GM04503 (cell line): ENCODE results near the gene TIMM29.
A peak's percentile ranks its signal among the peaks of the same experiment; 100 is the strongest.

ENCODE experiments used
- DNase-seq: peaks from one replicate; pipeline ENCODE4 v3.0.0-alpha.2; 2012; ENCODE audit warnings: low read depth

The TIMM29 gene

GRCh38 chr19:10928563-10929401, at the start of gene TIMM29, which contains the start of gene YIPF2:
TIMM29 (plus strand) TSS chr19:10928811; CDS start chr19:10928823, 12 bp downstream.
YIPF2 (minus strand) TSS chr19:10928639; CDS start chr19:10928410, 229 bp downstream.
- peak; percentile 88 for DNase-seq

- no peak for DNase-seq
Observed at GRCh38 chr19:10881403-10882107, 47.1 kb upstream of the TIMM29 start.

GRCh38 chr19:10882108-10882457, 46.5 kb upstream of the TIMM29 start:
- DNase-seq: no peak

DNA sequence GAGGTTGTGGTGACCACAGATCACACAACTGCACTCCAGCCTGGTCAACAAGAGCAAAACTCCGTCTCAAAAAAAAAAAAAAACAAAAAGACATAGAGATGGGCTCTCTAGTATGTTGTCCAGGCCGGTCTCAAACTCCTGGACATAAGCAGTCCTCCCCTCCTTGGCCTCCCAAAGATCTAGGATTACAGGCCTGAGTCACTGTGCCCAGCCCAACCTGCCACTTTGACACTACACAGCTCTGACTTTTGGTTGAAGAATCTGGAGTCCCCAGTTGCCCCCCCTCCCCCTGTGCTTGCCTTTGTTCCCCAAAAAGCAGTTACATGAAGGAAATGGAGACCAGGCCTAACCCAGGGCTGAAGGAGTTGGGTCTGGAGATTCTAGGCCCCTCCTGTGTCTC, 44.3 kb upstream of the TIMM29 start:
- no peak for DNase-seq

- no peak for DNase-seq
Observed at GRCh38 chr19:10885201-10886169, 43.1 kb upstream of the TIMM29 start.

- DNase-seq: no peak
Observed at GRCh38 chr19:10887616-10888367, 40.8 kb upstream of the TIMM29 start.

DNA sequence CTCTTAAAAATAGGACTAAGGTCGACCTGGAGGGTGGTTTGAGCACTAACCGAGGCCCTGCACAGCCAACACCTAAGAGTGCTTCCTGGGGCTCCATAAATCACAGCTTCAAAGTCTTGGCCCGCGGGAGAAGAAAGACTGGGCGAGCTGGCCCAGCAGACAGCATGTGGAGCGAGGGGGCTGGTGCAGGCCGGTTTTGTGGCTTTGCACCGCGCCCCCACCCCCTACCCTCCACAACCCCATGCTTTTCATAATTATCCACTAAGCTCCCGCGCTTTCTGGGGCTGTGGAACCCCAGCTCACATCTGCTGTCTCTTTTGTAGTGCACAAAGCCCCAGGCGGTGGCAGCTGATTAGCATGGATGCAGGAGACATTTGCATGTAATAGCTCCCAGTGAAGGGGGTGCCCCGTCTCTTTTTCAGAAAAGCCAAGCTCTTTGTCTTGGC, 40.2 kb upstream of the TIMM29 start:
- no peak for DNase-seq

DNA sequence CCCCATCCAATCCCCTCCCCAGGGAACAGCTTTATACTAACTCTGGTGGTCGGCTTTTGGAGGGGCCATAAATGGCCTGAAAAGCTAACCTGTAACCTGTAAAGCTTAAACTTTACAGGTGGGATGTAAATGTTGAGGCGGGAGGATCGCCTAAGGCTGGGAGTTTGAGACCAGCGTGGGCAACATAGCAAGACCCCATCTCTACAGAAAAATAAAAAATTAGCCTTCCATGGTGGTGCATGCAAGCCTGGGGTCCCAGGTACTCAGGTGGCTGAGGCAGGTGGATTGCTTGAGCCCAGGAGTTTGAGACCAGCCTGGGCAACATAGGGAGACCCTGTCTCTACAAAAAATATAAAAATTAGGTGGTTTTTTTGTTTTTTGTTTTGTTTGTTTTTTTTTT, 38.7 kb upstream of the TIMM29 start:
- DNase-seq: no peak

DNA sequence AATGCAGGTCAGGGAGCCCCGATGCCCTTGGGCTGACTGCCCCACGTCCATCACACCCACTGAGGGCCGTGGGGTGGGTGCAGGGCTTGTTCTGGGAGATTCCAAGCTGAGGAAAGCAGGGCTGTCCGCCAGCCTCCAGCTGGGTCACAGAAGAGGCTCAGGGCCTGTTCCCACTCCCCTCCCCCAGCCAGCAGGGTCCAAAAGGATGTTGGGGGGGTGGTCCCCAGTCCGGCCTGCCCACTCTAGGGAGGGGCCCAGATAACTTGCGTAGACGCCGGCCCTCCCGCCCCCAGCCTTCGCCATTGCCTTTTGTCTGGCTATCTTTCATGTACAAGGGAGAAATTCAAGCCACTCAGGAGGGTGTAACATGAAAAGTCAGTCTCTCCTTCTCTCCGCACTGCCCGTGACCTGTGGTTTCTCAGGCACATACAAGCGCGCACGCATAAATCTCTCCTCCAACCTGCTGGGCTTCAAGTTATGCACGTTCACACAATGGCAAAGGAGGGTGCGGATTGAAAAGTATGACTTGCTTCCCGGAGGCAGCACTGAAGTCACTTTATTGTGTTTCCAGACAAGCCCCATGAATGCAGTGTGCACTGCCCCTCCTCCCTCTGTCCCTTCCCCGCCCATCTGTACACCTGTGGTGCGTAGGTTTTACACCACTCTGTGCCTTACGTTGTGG, 37.1 kb upstream of the TIMM29 start:
- DNase-seq: no peak

GRCh38 chr19:10892256-10892655, 36.4 kb upstream of the TIMM29 start:
- DNase-seq: no peak

DNA sequence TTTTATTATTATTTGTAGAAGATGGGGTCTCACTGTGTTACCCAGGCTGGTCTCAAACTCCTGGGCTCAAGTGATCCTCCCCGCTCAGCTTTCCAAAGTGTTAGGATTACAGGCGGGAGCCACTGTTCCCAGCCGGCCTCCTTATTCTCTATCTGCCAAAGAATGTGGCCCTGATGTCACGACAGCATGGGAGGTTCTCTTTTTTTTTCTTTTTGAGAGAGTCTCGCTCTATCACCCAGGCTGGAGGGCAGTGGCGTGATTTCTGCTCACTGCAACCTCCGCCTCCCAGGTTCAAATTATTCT, 33.7 kb upstream of the TIMM29 start:
- DNase-seq: no peak

- no peak for DNase-seq
Observed at GRCh38 chr19:10895363-10895762, 33.2 kb upstream of the TIMM29 start.

DNA sequence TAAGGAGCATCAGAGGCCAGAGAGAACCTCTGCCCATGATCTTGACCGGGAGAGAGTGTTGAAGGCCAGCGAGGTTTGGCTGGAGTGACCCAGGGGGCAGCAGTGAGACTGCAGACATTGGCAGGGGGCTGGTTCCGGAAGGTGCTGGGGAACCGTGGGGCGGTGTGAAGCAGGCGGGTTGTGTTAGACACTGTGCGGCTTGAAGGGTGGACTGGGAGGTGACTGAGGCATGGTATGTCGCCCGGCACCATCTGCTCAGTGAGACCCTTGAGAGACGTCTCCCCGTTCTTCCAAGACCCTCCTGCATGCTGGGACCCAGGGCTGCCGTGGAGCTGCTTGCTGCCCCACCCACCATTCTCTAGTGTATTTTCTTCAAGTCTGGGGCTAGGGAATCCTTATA, 32.7 kb upstream of the TIMM29 start:
- DNase-seq: no peak

- DNase-seq: no peak
Observed at GRCh38 chr19:10896851-10897526, 31.6 kb upstream of the TIMM29 start.

GRCh38 chr19:10898633-10899032, 30.0 kb upstream of the TIMM29 start:
- DNase-seq: no peak

DNA sequence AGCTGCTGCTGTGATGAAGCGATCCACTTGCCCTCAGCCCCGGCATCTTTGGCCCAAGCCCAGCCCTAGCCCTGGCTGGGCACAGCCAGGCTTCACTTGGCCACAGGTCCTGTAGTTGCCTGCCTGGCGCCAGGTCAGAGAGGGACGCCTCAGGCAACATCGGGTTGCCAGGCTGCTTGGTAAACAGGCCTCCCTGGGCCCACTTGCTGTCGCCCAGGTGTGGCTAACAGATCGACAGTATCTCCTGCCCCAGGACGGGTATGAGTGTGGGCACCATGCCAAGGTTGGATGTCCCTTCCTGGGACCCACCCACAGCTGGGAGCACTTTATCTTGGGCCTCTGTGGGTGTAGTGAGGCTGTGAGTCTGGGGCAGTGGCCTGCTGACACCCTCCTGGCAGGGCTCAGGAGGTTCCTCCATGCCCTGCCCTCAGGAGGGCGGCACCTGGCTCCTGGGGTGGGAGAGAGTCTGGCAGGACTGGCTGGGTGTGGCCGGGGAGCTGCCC, 29.4 kb upstream of the TIMM29 start:
- DNase-seq: no peak

DNA sequence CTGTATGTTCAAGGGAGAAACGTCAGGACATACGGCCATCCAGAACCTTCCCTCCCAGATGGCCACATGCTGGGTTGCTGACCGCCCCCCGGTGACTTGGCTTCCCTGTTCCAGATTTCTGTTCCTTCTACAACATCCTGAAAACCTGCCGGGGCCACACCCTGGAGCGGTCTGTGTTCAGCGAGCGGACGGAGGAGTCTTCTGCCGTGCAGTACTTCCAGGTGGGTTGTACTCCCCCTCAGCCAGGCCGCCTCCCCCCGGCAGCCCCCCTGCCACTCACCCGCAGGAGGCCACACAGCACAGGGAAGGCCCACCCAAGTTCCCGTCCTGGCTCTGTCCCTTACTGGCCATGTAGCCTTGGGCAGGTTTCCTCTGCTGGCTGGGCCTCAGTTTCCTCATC, 20.7 kb upstream of the TIMM29 start:
- DNase-seq: no peak

GRCh38 chr19:10908380-10908960, 20.1 kb upstream of the TIMM29 start:
- DNase-seq: no peak

GRCh38 chr19:10911579-10912363, 16.8 kb upstream of the TIMM29 start:
- no peak for DNase-seq
